ENCODE data around the gene WBP1L.

Gene WBP1L

DNA sequence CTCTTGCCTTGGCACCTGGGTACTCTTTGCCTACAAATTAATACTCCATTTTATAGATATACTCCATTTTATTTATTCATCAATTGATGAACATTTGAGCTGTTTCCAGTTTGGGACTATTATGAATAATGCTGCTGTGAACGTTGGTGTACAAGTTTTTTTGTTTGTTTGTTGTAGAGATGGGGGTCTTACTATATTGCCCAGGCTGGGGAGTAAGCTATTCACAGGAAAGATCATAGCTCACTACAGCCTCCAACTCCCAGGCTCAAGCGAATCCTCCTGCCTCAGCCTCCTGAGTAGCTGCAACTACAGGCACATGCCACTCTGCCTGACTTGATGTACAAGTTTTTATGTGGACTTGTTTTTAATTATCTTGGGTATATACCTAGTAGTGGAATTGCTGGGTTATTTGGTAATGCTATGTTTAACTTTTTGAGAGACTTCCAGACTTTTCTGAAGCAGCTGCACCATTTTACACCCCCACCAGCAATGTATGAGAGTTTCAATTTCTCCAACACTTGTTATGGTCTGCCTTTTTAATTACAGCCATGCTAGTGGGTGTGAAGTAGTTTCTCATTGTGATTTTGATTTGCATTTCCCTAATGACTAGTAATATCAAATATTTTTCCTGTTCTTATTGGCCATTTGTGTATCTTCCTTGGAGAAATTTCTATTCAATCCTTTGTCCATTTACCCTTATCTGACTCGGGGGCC lies 15.9 kb downstream of the WBP1L start:
- DNase-seq (ENCODE audit: low spot score), result no peak

DNA sequence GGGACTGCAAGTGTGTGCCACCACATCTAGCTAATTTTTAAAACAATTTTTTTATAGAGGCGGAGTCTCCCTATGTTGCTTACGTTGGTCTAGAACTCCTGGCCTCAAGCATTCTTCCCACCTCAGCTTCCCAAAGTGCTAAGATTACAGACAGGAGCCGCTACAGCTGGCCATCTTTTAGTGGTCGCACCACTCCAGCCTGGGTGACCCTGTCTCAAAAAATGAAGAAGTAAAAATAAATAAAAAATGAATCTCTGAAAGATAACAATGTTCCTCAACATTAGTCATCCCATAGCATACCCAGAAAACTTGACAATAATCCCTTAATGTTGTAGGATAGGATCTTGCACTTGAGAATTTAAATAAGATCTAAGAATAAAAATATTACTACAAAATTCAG lies 18.2 kb downstream of the WBP1L start:
- no peak for DNase-seq (ENCODE audit: low spot score)

GRCh38 chr10:102762401-102763015 lies 18.8 kb downstream of the WBP1L start:
- no peak for DNase-seq (ENCODE audit: low spot score)

DNA sequence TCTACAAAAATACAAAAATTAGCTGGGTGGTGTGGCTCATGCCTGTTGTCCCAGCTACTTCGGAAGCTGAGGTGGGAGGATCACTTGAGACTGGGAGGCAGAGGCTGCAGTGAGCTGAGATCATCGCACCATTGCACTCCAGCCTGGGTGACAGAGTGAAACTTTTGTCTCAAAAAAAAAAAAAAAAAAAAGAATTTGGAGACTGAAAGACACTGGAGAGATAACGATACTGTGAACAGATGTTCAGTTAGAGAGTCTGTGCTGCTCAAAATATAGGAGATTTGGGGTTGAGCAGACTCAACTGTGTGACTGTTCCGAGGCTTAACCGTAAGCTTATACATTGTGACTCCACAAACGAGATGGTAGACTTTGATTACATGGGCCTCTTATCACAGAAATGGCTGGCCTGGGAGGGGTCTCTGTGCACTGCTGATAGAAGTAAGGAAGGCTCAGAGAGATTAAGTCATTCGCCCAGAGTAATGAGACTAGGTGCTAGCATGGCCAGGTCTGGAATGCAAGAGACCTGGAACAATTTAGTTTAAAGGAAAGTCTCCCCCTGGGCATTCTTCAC lies 19.4 kb downstream of the WBP1L start:
- no peak for DNase-seq (ENCODE audit: low spot score)

GRCh38 chr10:102764470-102765161 lies 20.9 kb downstream of the WBP1L start:
- DNase-seq (ENCODE audit: low spot score), result no peak

- no peak for DNase-seq (ENCODE audit: low spot score)
Measured at GRCh38 chr10:102765336-102765735, 21.6 kb downstream of the WBP1L start.

- DNase-seq (ENCODE audit: low spot score), result no peak
Measured at GRCh38 chr10:102767428-102768160, 23.8 kb downstream of the WBP1L start.

DNA sequence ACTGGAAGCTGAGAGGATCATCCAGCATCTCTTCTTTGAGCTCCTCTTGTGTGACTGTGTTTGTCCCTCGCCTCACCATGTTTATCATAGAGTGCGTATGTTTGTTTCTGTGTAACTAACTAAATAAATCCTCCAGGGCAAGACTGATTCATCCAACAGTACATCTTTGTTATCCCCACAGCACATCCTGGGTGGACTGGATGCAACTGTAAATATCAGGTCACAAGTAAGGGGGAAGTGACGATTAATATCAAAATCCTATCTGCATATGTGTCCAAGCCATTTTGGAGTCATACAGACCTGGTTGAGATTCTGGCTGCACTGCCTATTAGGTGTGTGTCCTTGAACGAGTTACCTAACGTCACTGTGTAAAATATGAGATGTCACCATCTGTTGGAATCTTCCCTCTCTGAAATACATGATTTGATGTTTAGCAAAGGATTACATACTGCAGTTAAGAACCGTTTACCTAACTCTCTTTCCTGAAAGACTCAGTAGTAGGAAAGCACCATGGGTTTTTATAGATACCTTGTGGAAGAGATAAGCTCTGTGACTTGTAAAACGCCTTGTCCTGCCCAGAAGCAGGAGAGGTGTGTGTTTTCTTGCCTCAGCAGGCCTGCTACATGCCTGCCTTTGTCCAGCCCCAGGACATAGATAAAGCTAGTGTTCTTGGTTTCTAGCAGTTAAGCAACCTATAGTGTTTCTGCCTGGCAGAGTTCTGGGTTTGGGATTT lies 25.8 kb downstream of the WBP1L start:
- DNase-seq (ENCODE audit: low spot score), result no peak

DNA sequence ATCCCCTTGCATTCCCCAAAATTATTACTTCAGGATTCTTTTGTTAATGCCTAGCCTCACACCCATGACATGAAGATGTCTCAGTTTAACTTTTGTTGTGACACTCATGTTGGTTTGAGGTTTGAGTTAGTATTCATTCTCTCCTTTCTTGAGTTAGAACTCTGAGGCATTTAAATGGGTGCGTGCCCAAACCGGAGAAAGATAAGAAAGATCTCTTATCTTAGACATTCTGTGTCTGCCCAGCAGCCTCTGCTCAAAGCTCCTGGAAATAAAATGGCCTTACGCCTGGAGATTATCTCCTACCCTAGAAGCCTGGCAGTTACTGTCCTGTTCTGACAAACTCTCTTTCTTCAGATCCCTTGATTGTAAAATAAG lies 26.3 kb downstream of the WBP1L start:
- DNase-seq (ENCODE audit: low spot score), result no peak

DNA sequence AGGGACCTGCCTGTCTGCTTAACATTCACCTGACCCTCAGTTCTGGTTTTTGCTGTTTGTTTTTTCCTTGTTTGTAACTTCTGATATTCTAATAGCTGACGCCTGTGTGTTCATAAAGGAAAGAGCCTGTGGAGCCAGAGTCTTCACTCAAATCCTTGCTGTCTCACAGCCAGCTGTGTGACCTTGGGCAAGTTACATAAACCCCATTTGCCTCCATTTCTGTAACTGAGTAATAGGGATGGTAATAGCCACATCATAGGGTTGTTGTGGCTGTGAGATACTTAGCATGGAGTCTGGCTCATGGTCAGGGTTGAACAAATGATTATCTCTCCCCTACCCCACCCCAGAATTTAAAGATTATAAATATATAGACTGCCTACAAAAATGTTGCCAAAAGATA lies 27.0 kb downstream of the WBP1L start:
- DNase-seq (ENCODE audit: low spot score), result no peak

DNA sequence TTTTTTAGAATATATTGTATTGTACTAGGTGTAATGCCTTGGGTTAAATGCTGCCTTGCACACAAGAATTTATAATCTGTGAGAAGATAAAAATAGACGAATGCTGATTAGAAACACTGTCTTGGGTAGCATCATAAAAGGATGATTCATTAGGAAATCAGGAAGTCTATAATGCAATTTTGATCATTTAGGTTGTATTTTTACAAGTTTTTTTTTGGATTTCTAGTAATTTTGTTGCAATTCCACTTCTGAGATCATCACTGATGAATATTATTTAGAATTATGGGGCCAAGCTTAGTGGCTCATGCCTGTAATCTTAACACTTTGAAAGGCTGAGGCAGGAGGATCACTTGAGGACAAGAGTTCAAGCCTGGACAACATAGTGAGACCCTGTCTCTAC lies 29.6 kb downstream of the WBP1L start:
- no peak for DNase-seq (ENCODE audit: low spot score)

GRCh38 chr10:102773986-102774385 lies 30.2 kb downstream of the WBP1L start:
- no peak for DNase-seq (ENCODE audit: low spot score)

GRCh38 chr10:102775201-102775934 lies 31.6 kb downstream of the WBP1L start:
- DNase-seq (ENCODE audit: low spot score), result no peak

DNA sequence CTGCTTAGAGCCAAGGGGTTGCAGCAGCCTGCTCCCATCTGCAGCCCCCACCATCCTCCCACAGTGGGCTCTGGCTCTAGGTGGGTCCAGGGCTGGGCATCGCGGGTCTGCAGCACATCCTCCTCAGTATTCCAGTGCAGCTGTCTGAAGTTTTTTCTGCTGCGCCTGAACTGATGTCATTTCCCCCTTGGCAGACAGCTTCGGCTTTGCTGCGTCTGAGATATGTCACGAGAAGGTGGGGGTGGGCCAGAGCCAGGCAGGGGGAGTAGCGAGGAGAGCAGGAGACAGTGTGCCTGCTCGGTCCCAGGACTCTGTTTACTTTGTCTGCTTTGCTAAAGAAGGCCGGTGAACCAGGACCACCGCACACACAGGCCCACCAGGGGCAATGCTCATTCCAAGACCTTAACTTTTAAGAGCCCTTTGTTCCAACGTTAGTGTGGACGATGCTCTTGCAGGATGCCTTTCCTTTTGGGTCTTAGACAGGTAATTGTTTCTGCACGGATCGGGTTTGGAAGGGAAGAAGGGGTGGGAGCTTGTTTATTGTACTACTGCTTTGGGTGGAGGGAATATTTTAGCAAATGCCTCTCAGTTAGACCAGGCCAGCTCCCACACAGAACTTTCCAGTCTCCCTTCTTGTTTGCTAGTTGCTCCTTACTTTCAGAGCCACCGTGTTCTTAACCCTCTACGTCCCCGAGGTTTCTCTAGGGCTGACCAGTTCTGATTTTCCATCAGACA lies 32.4 kb downstream of the WBP1L start:
- DNase-seq (ENCODE audit: low spot score), result no peak

- no peak for DNase-seq (ENCODE audit: low spot score)
Measured at GRCh38 chr10:102776779-102777456, 33.2 kb downstream of the WBP1L start.

- no peak for DNase-seq (ENCODE audit: low spot score)
Measured at GRCh38 chr10:102777711-102778453, 34.1 kb downstream of the WBP1L start.

DNA sequence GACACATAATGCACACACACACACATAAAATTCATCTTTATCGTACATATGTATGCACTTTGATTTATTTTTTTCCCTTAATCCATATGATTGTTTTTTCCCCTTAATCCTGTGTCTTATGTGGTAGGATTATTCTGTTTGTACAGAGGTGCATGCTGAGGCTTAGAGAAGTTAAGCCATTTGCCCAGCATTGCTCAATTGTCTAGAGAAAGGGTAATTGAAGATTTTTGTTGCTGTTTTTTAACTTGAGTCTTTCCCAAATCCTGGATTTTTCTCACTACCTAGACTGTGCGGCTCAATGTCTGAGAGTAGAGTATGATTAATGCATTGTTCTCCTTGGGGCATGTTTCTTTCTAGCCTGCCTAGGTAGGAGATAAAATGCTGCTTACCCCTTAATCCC lies 35.0 kb downstream of the WBP1L start:
- DNase-seq (ENCODE audit: low spot score), result no peak

DNA sequence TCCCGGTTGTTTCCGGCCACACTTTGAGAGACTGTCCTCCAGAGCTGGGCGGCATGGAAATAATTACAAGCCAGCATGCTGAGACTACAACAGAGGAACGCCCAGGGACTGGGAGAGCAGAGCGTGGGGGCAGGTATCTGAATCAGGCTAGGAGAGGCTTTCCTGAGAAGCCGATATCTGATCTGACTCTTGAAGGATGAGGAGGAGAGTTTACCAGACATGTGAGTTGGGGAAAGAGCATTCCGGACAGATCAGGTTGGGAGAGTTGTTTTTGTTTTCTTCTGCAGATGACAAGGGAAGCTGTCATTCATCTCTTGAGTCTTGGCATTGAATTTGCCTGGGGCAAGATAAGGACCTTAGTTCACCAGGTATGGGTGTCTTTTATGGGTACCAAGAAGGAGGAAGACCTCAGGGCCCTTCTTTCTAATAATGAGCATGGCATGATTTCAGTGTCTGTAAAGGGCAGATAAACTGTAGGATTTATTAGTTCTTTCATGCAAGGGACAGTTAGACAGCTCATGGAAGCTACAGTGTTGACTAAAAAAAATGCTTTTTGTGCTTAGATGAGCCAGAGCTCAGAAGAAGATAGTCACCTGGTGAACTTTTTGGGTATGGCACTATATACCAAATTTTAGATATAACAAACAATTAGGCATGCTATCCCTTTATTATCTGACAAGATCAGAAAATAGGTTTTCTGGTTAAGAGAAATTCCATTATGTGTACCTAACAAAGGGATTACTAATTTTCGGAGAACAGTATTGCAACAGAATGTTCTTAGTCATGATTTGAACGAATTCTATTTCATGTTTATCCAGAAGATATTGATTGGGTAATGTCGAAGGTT lies 36.2 kb downstream of the WBP1L start:
- DNase-seq (ENCODE audit: low spot score), result no peak

All from LoVo (cell line).